ENCODE measurements around the gene MVP. TPM values are rescaled to one million over a fixed set of nuclear protein-coding genes. Genes with fewer than 3 reads are reported as not detected.

The MVP gene
- total RNA-seq, 1 donor: 275 TPM

DNA sequence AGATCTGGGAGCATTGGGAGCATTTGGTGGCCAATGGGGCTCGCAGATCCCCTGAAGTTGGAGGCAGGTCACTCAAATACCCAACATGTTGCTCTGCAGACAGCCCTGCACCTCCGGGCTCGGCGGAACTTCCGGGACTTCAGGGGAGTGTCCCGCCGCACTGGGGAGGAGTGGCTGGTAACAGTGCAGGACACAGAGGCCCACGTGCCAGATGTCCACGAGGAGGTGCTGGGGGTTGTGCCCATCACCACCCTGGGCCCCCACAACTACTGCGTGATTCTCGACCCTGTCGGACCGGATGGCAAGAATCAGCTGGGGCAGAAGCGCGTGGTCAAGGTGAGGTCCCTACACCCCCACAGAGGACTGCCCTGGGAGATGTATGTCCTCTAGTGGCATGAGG, 16.4 kb downstream of the MVP start:
- no peak overlapping the region for H3K4me3 ChIP-seq (ENCODE audit: low read depth, low read length)
- no peak for DNase-seq (ENCODE audit: low read depth)
- TF ChIP-seq, protein P1, sequence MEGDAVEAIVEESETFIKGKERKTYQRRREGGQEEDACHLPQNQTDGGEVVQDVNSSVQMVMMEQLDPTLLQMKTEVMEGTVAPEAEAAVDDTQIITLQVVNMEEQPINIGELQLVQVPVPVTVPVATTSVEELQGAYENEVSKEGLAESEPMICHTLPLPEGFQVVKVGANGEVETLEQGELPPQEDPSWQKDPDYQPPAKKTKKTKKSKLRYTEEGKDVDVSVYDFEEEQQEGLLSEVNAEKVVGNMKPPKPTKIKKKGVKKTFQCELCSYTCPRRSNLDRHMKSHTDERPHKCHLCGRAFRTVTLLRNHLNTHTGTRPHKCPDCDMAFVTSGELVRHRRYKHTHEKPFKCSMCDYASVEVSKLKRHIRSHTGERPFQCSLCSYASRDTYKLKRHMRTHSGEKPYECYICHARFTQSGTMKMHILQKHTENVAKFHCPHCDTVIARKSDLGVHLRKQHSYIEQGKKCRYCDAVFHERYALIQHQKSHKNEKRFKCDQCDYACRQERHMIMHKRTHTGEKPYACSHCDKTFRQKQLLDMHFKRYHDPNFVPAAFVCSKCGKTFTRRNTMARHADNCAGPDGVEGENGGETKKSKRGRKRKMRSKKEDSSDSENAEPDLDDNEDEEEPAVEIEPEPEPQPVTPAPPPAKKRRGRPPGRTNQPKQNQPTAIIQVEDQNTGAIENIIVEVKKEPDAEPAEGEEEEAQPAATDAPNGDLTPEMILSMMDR (IDR thresholded peaks at IDR 0.05; ENCODE audit: insufficient read depth, low read length): no peak

DNA sequence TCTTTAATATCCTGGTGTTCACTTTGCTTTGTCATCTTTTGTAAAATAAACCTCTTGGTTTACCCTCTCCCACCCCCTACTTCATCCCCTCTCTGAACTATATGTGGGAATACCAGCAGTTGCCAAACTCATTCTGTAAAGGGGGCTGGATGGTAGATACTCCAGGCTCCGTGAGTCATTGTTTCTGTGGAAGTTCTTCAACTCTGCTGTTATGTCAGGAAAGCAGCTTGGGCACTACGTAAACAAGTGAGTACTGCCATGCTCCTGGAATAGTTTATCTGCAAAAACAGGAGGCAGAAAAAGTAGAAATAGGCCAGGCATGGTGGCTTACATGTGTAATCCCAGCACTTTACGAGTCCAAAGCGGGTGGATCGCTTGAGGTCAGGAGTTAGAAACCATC, 17.6 kb downstream of the MVP start:
- TF ChIP-seq, protein P1 (IDR thresholded peaks at IDR 0.05; ENCODE audit: insufficient read depth, low read length): no peak
- no peak for DNase-seq (ENCODE audit: low read depth)
- no peak overlapping the region for H3K4me3 ChIP-seq (ENCODE audit: low read depth, low read length)

DNA sequence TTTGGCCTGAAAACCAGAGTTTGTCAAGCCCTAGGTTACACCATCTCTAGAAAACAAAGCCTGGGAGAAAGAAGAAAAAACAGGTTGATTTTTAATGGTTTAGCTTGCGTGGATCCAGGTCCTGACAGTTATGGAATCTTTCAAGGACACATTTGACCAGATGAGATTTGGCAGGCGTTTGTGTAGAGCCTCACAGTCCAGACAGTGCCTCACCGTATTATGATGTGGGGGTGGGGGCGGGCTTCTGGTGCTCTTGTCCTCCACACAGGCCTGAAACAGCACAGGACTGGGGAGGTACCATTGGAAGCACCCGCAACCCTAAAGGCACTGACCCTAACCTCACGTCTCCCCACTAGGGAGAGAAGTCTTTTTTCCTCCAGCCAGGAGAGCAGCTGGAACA, 19.6 kb downstream of the MVP start:
- no peak for DNase-seq (ENCODE audit: low read depth)
- TF ChIP-seq, protein P1 (IDR thresholded peaks at IDR 0.05; ENCODE audit: insufficient read depth, low read length): no peak

DNA sequence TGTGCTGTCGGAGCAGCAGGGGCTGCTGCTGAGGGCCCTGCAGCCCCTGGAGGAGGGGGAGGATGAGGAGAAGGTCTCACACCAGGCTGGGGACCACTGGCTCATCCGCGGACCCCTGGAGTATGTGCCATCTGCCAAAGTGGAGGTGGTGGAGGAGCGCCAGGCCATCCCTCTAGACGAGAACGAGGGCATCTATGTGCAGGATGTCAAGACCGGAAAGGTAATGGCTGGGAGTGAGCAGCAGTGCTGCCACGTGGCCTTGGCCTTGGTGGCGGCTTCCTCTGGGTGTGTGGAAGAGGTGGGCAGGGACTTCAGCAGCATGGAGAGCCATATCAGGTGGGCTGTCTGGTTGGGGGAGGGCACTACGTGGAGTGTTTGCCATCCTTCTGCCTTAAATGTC, 20.0 kb downstream of the MVP start:
- TF ChIP-seq, protein P1 (IDR thresholded peaks at IDR 0.05; ENCODE audit: insufficient read depth, low read length): no peak
- no peak overlapping the region for H3K4me3 ChIP-seq (ENCODE audit: low read depth, low read length)
- no peak for DNase-seq (ENCODE audit: low read depth)

More for the DNA sequence above, 19.6 kb downstream of the MVP start:
- H3K4me3 ChIP-seq (ENCODE audit: low read depth, low read length): no peak overlapping the region

DNA sequence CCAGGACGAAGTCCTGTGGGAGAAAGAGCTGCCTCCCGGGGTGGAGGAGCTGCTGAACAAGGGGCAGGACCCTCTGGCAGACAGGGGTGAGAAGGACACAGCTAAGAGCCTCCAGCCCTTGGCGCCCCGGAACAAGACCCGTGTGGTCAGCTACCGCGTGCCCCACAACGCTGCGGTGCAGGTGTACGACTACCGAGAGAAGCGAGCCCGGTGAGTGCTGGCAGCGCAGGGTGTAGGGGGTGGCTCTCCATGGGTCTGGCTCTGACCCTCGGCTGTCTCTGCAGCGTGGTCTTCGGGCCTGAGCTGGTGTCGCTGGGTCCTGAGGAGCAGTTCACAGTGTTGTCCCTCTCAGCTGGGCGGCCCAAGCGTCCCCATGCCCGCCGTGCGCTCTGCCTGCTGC, 21.4 kb downstream of the MVP start:
- TF ChIP-seq, protein P1 (IDR thresholded peaks at IDR 0.05; ENCODE audit: insufficient read depth, low read length): no peak
- DNase-seq (ENCODE audit: low read depth): no peak
- H3K4me3 ChIP-seq (ENCODE audit: low read depth, low read length): no peak overlapping the region

DNA sequence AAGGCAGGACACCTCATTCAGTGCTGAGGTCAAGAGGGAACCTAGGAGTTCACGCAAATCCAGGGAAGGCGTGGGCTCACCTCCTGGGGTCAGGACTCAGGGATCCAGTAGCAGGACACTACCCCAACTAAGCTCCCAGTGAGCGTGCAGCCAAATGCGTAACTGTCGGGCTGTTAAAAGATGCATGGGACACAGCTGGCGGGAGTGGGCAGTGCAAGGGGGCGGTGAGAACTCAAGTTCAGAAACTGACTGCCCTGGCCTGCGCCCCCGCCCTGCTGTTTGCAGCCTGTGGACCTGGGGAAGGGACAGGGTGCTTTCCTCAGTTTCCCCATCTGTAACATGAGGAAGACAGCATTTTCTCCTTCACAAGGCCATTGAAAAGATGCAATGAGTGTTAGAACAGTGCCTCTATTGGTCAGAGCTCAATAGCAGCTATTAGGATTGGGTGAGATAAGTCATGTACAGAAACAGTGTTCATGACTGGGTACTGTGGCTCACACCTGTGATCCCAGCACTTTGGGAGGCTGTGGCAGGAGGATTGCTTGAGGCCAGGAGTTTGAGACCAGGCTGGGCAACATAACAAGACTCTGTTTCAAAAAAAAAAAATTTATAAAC, 22.6 kb downstream of the MVP start:
- DNase-seq (ENCODE audit: low read depth): no peak
- TF ChIP-seq, protein P1 (IDR thresholded peaks at IDR 0.05; ENCODE audit: insufficient read depth, low read length): no peak
- no peak overlapping the region for H3K4me3 ChIP-seq (ENCODE audit: low read depth, low read length)

DNA sequence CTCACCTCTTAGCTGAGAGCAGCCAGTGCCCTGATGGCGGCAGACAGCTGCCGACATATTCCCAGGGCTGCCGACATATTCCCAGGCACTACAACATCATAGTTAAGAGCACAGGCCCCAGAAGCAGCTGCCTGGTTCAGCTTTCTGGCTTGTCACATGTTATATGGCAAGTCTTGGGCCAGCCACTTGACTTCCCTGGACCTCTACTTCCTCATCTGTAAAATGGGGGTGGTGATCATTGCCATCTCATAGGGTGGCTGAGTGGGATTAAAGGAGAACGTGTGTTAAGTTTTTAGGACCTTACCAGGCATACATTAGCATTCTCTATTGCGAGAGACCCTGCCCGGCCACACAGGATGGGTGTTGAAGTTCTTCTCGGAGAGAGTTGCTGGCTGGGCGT, 23.7 kb downstream of the MVP start:
- no peak for DNase-seq (ENCODE audit: low read depth)
- no peak overlapping the region for H3K4me3 ChIP-seq (ENCODE audit: low read depth, low read length)
- TF ChIP-seq, protein P1 (IDR thresholded peaks at IDR 0.05; ENCODE audit: insufficient read depth, low read length): no peak

Data from fibroblast of the aortic adventitia (primary cell).